ENCODE results near the gene USP54.

The USP54 gene

GRCh38 chr10:73529089-73529832, 61.9 kb downstream of the USP54 start:
- peak; percentile 65 for DNase-seq (ENCODE audit: low spot score)

- DNase-seq (ENCODE audit: low spot score), result no peak
Observed at GRCh38 chr10:73522263-73522662, 68.9 kb downstream of the USP54 start.

GRCh38 chr10:73519336-73519735, 71.8 kb downstream of the USP54 start:
- DNase-seq (ENCODE audit: low spot score), result no peak

- DNase-seq (ENCODE audit: low spot score), result no peak
Observed at GRCh38 chr10:73517166-73517888, 73.8 kb downstream of the USP54 start.

GRCh38 chr10:73512207-73512743, 78.9 kb downstream of the USP54 start:
- no peak for DNase-seq (ENCODE audit: low spot score)

- DNase-seq (ENCODE audit: low spot score), result no peak
Observed at GRCh38 chr10:73509695-73510094, 81.4 kb downstream of the USP54 start.

GRCh38 chr10:73506491-73506890, 84.7 kb downstream of the USP54 start:
- no peak for DNase-seq (ENCODE audit: low spot score)

GRCh38 chr10:73506074-73506473, 85.1 kb downstream of the USP54 start:
- no peak for DNase-seq (ENCODE audit: low spot score)

- no peak for DNase-seq (ENCODE audit: low spot score)
Observed at GRCh38 chr10:73503037-73503436, 88.1 kb downstream of the USP54 start.

- DNase-seq (ENCODE audit: low spot score), result no peak
Observed at GRCh38 chr10:73501651-73502050, 89.5 kb downstream of the USP54 start.

GRCh38 chr10:73497623-73498022, 93.5 kb downstream of the USP54 start:
- no peak for DNase-seq (ENCODE audit: low spot score)

- peak; percentile 90 for DNase-seq (ENCODE audit: low spot score)
Observed at GRCh38 chr10:73495884-73496674, 95.1 kb downstream of the USP54 start, which contains the start of gene PPP3CB. Gene PPP3CB (minus strand): TSS chr10:73496024. CDS start chr10:73495889, 135 bp downstream.

- DNase-seq (ENCODE audit: low spot score), result peak; percentile 79
Observed at GRCh38 chr10:73495226-73495883, 95.8 kb downstream of the USP54 start.

GRCh38 chr10:73494877-73495225, 96.3 kb downstream of the USP54 start:
- DNase-seq (ENCODE audit: low spot score), result no peak

- no peak for DNase-seq (ENCODE audit: low spot score)
Observed at GRCh38 chr10:73494213-73494612, 96.9 kb downstream of the USP54 start.

GRCh38 chr10:73493781-73494180, 97.4 kb downstream of the USP54 start:
- DNase-seq (ENCODE audit: low spot score), result no peak

- DNase-seq (ENCODE audit: low spot score), result no peak
Observed at GRCh38 chr10:73486601-73487000, 104.5 kb downstream of the USP54 start.

GRCh38 chr10:73485320-73485719, 105.8 kb downstream of the USP54 start:
- no peak for DNase-seq (ENCODE audit: low spot score)

- DNase-seq (ENCODE audit: low spot score), result no peak
Observed at GRCh38 chr10:73480158-73480557, 111.0 kb downstream of the USP54 start.

GRCh38 chr10:73478636-73479035, 112.5 kb downstream of the USP54 start:
- no peak for DNase-seq (ENCODE audit: low spot score)

- DNase-seq (ENCODE audit: low spot score), result no peak
Observed at GRCh38 chr10:73471226-73471625, 119.9 kb downstream of the USP54 start.

- no peak for DNase-seq (ENCODE audit: low spot score)
Observed at GRCh38 chr10:73469579-73469978, 121.6 kb downstream of the USP54 start.

All from putamen (tissue), 1 donor.